Glutamatergic neuron (in vitro differentiated cells): ENCODE measurements around the gene ABT1. TPM values are rescaled to one million over a fixed set of nuclear protein-coding genes. Genes with fewer than 3 reads are reported as not detected.
A peak's percentile ranks its signal among the peaks of the same experiment; 100 is the strongest.

ENCODE experiments used
- DNase-seq: peaks from one replicate; pipeline ENCODE4 v3.0.0; 2022
- H3K27ac Mint-ChIP-seq: one replicate; pipeline ENCODE4 v1.8.0; 2020; ENCODE audit warnings: mild to moderate bottlenecking, mixed read lengths, inconsistent platforms; ENCODE audit not compliant: unreplicated experiment
- H3K27me3 Mint-ChIP-seq: one replicate; pipeline ENCODE4 v1.8.0; 2020; ENCODE audit warnings: mild to moderate bottlenecking, moderate library complexity, mixed read lengths, inconsistent platforms; ENCODE audit not compliant: unreplicated experiment
- H3K36me3 Mint-ChIP-seq: one replicate; pipeline ENCODE4 v1.8.0; 2020; ENCODE audit warnings: mild to moderate bottlenecking, mixed read lengths, inconsistent platforms; ENCODE audit not compliant: unreplicated experiment
- H3K4me1 Mint-ChIP-seq: one replicate; pipeline ENCODE4 v1.8.0; 2020; ENCODE audit warnings: mild to moderate bottlenecking, low read depth, mixed read lengths, inconsistent platforms; ENCODE audit not compliant: unreplicated experiment
- H3K4me3 Mint-ChIP-seq: one replicate; pipeline ENCODE4 v1.8.0; 2020; ENCODE audit warnings: mild to moderate bottlenecking, mixed read lengths, inconsistent platforms; ENCODE audit not compliant: unreplicated experiment
- H3K9me3 Mint-ChIP-seq: one replicate; pipeline ENCODE4 v1.8.0; 2020; ENCODE audit warnings: mild to moderate bottlenecking, moderate library complexity, mixed read lengths, inconsistent platforms; ENCODE audit not compliant: unreplicated experiment
- CTCF ChIP-seq: fragments of 200-600 bp; sonication (generic); IDR thresholded peaks from one replicate; pipeline ENCODE4 v1.5.0; 2021; ENCODE audit not compliant: partially characterized antibody, unreplicated experiment
- total RNA-seq: library from RNA; stranded (reverse); fragmentation: NEBNext Ultra II Directional; extraction: Animal tissue kit (Norgen Biotek cat#: 25700); gene quantifications from one replicate; pipeline ENCODE4 v1.2.1, GENCODE V29; 2021; ENCODE audit not compliant: unreplicated experiment

Gene ABT1
- total RNA-seq, 1 donor from 2014 or later, result 15.9 TPM

DNA sequence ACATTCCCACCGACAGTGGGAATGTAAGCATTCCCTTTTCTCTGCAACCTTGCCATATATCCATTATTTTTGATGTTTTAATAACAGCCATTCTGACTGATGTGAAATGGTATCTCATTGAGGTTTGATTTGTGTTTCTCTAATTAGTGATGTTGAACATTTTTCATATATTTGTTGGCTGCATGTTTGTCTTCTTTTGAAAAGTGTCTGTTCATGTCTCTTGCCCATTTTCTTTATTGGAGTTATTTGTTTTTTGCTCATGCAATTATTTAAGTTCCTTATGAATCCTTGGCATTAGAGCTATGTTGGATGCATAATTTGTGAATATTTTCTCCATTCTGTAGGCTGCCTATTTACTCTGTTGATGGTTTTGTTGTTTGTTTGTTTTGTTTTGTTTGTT lies 18.0 kb upstream of the ABT1 start:
- H3K27me3 Mint-ChIP-seq, result peaks cover 16% of the 10 kb centered on the region
- DNase-seq, result no peak
- H3K9me3 Mint-ChIP-seq, result peaks cover 16% of the 10 kb centered on the region
- no peak overlapping the region for H3K27ac Mint-ChIP-seq
- H3K4me3 Mint-ChIP-seq, result peak overlapping the region; percentile 21
- peaks cover 3% of the 10 kb centered on the region for H3K4me1 Mint-ChIP-seq
- TF ChIP-seq CTCF, result no peak
- no peaks in the 10 kb centered on the region for H3K36me3 Mint-ChIP-seq

DNA sequence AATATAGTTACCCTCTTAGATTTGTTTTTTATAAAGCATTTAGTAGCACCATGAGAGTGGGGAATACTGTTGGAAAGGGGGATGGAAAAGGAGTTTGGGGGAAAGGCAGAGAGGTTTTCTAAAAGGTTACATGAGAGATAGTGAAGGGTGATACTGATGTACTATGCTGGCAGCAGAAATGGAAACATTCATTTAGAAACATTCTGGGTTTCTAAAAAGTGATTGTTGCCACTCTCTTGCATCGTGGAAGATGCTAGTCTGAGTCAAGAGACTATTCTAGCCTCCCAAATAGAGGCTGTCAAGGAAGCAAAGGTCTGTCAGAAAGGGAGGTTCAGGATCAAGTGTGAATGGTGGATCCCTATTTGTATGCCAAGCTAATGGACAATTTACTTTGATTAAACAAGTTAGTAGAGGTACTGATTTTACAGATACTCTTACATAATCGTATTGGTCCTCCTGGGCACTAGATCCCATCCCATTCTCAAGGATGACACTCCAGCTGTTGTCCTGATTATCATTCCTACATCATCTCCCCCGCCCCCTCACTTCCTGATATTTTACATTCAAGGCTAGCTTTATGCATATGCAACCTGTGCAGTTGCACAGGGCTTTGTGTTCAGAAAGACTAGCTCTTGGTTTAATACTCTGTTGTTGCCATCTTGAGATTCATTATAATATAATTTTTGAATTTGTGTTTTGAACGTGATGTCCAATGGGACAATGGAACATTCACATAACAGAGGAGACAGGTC lies 15.4 kb upstream of the ABT1 start:
- no peaks in the 10 kb centered on the region for H3K36me3 Mint-ChIP-seq
- H3K4me3 Mint-ChIP-seq, result no peak overlapping the region

GRCh38 chr6:26588965-26589364 lies 7.8 kb upstream of the ABT1 start:
- peaks cover 2% of the 10 kb centered on the region for H3K9me3 Mint-ChIP-seq

More for the DNA sequence above, 15.4 kb upstream of the ABT1 start:
- H3K4me1 Mint-ChIP-seq, result peaks cover 3% of the 10 kb centered on the region
- no peak overlapping the region for H3K27ac Mint-ChIP-seq
- no peak for DNase-seq
- H3K27me3 Mint-ChIP-seq, result peaks cover 20% of the 10 kb centered on the region
- peaks cover 14% of the 10 kb centered on the region for H3K9me3 Mint-ChIP-seq
- TF ChIP-seq CTCF, result no peak

DNA sequence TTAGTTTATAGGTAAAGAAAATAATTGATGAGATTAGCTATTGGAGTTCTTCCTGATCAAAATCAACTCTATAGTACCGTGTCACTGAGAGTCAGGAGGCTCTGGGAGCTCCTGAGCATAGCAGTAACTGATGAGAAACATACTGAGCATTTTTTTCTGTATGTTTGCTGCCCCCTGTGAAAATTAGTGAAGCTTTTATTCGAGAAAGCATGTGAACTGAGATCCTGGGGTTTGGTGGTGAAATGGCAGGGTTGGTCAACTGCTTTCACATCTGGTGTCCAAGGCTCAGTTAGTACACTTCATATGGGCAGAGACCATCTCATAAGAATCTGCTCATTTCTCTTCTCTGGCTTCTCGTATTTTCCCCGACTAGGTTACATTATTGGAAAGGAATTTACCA lies 4.1 kb upstream of the ABT1 start:
- Mint-ChIP-seq H3K36me3 (no peaks in the 10 kb centered on the region), H3K4me1 (no peaks in the 10 kb centered on the region), H3K27ac (no peak overlapping the region), H3K9me3 (peaks cover 2% of the 10 kb centered on the region), H3K4me3 (no peak overlapping the region), H3K27me3 (peaks cover 3% of the 10 kb centered on the region)
- no peak for DNase-seq
- TF ChIP-seq CTCF, result no peak

More at GRCh38 chr6:26588965-26589364, 7.8 kb upstream of the ABT1 start:
- no peaks in the 10 kb centered on the region for H3K4me1 Mint-ChIP-seq
- no peak for TF ChIP-seq CTCF
- peaks cover 4% of the 10 kb centered on the region for H3K27me3 Mint-ChIP-seq
- H3K27ac Mint-ChIP-seq, result no peak overlapping the region
- no peaks in the 10 kb centered on the region for H3K36me3 Mint-ChIP-seq
- no peak for DNase-seq
- no peak overlapping the region for H3K4me3 Mint-ChIP-seq
